Trophoblast cell (in vitro differentiated cells and primary cell): Measurements from ENCODE around the gene ELAVL3.
"Not testable (repeated sequence)": the region's sequence is repeated elsewhere in the genome, so short reads cannot be mapped to it uniquely, and the experiment has no call there.

Source experiments
- DNase-seq, 2 donors: peaks; one replicate each; pipeline ENCODE4 v3.0.0-alpha.2; 2016
- H2AFZ ChIP-seq: 2 replicates; pipeline ENCODE4 v1.6.1; 2013; ENCODE audit warnings: low read length, moderate library complexity, mild to moderate bottlenecking; ENCODE audit not compliant: insufficient read depth, poor library complexity
- H2AK5ac ChIP-seq: 2 replicates; pipeline ENCODE4 v1.6.1; 2013; ENCODE audit warnings: mild to moderate bottlenecking, low read length
- H2BK120ac ChIP-seq: 2 replicates; pipeline ENCODE4 v1.6.1; 2013; ENCODE audit warnings: low read length, mild to moderate bottlenecking, moderate library complexity; ENCODE audit not compliant: insufficient read depth, poor library complexity
- H2BK12ac ChIP-seq: 2 replicates; pipeline ENCODE4 v1.6.1; 2013; ENCODE audit warnings: mild to moderate bottlenecking, low read length, moderate library complexity
- H2BK5ac ChIP-seq: 2 replicates; pipeline ENCODE4 v1.6.1; 2013; ENCODE audit warnings: low read length, low read depth, moderate library complexity, mild to moderate bottlenecking; ENCODE audit not compliant: poor library complexity
- H3K14ac ChIP-seq: 2 replicates; pipeline ENCODE4 v1.6.1; 2013; ENCODE audit warnings: mild to moderate bottlenecking, low read length
- H3K18ac ChIP-seq: 2 replicates; pipeline ENCODE4 v1.6.1; 2013; ENCODE audit warnings: mild to moderate bottlenecking, low read length
- H3K23ac ChIP-seq: 2 replicates; pipeline ENCODE4 v1.6.1; 2013; ENCODE audit warnings: low read length
- H3K27ac ChIP-seq: 2 replicates; pipeline ENCODE4 v1.5.1; 2013; ENCODE audit warnings: low read depth, mild to moderate bottlenecking, inconsistent platforms, low read length, moderate library complexity
- H3K27me3 ChIP-seq: 2 replicates; pipeline ENCODE4 v1.6.1; 2013; ENCODE audit warnings: inconsistent platforms, mild to moderate bottlenecking, low read length, moderate library complexity; ENCODE audit not compliant: insufficient read depth
- H3K36me3 ChIP-seq, 2 experiments: 1 replicate in 1 of 2; 2 replicates in 1 of 2; pipeline ENCODE4 v1.6.1; 2013; ENCODE audit warnings: low read length in 2 of 2, mild to moderate bottlenecking in 2 of 2, moderate library complexity in 1 of 2; ENCODE audit not compliant: insufficient read depth in 2 of 2, control insufficient read depth in 1 of 2
- H3K4ac ChIP-seq: 2 replicates; pipeline ENCODE4 v1.6.1; 2013; ENCODE audit warnings: low read depth, mild to moderate bottlenecking, low read length, moderate library complexity
- H3K4me1 ChIP-seq, 2 experiments: 1 replicate in 1 of 2; 2 replicates in 1 of 2; pipeline ENCODE4 v1.6.1; 2013; ENCODE audit warnings: low read length in 2 of 2, mild to moderate bottlenecking in 2 of 2, moderate library complexity in 1 of 2; ENCODE audit not compliant: insufficient read depth in 2 of 2, control insufficient read depth in 1 of 2
- H3K4me2 ChIP-seq: 2 replicates; pipeline ENCODE4 v1.6.1; 2013; ENCODE audit warnings: inconsistent platforms, mild to moderate bottlenecking, low read length, moderate library complexity
- H3K4me3 ChIP-seq: 2 replicates; pipeline ENCODE4 v1.5.1; 2013; ENCODE audit warnings: mild to moderate bottlenecking, low read depth, low read length, inconsistent platforms
- H3K79me1 ChIP-seq: one replicate; pipeline ENCODE4 v1.6.1; 2013; ENCODE audit warnings: low read length
- H3K79me2 ChIP-seq: 2 replicates; pipeline ENCODE4 v1.6.1; 2013; ENCODE audit warnings: low read length, mild to moderate bottlenecking; ENCODE audit not compliant: control insufficient read depth, insufficient read depth, poor library complexity
- H3K9ac ChIP-seq: 2 replicates; pipeline ENCODE4 v1.6.1; 2013; ENCODE audit warnings: mild to moderate bottlenecking, low read length
- H3K9me3 ChIP-seq: 2 replicates; pipeline ENCODE4 v1.6.1; 2013; ENCODE audit warnings: low read depth, mild to moderate bottlenecking, control low read depth, inconsistent platforms, low read length; ENCODE audit not compliant: insufficient read depth
- H4K12ac ChIP-seq: 2 replicates; pipeline ENCODE4 v1.6.1; 2013; ENCODE audit warnings: low read depth, mild to moderate bottlenecking, low read length, moderate library complexity
- H4K8ac ChIP-seq: 2 replicates; pipeline ENCODE4 v1.6.1; 2013; ENCODE audit warnings: low read depth, mild to moderate bottlenecking, low read length, moderate library complexity
- H4K91ac ChIP-seq: one replicate; pipeline ENCODE4 v1.6.1; 2013; ENCODE audit warnings: low read depth, mild to moderate bottlenecking, low read length, moderate library complexity
- WGBS: extraction: QIAGEN DNeasy Blood & Tissue Kit; methylation state at CpG from one replicate; pipeline ENCODE4 v1.1.7; 2013; ENCODE audit warnings: missing lambda C conversion rate; ENCODE audit not compliant: insufficient read length, insufficient coverage; ENCODE audit errors: extremely low coverage; 5-methylcytosine and 5-hydroxymethylcytosine counted together

The ELAVL3 gene

GRCh38 chr19:11458912-11459311 is 21.9 kb downstream of the ELAVL3 start:
- H3K4me1 ChIP-seq, H3K4me2 ChIP-seq: not testable (repeated sequence)
- WGBS = no CpG with 5 or more reads among the region's 11 CpGs

GRCh38 chr19:11458236-11458900 is 22.5 kb downstream of the ELAVL3 start:
- WGBS = no CpG with 5 or more reads among the region's 19 CpGs
- no peak overlapping the region for H2BK12ac ChIP-seq
- H3K4ac ChIP-seq = no peak overlapping the region
- H3K4me2 ChIP-seq = no peak overlapping the region
- H2BK120ac ChIP-seq = no peak overlapping the region
- DNase-seq = no peak
- no peaks in the 10 kb centered on the region for H3K36me3 ChIP-seq
- no peak overlapping the region for H4K8ac ChIP-seq
- no peak overlapping the region for H3K18ac ChIP-seq
- H2AK5ac ChIP-seq = no peak overlapping the region
- no peak overlapping the region for H4K12ac ChIP-seq
- peaks cover 6% of the 10 kb centered on the region for H3K9me3 ChIP-seq
- H3K4me1 ChIP-seq = no peaks in the 10 kb centered on the region
- no peak overlapping the region for H3K4me3 ChIP-seq
- no peaks in the 10 kb centered on the region for H3K27me3 ChIP-seq
- no peak overlapping the region for H3K27ac ChIP-seq
- H3K23ac ChIP-seq = no peak overlapping the region
- H2AFZ ChIP-seq = no peak overlapping the region
- no peak overlapping the region for H2BK5ac ChIP-seq
- no peak overlapping the region for H3K9ac ChIP-seq
- no peak overlapping the region for H3K14ac ChIP-seq
- H4K91ac ChIP-seq = no peak overlapping the region
- H3K79me1 ChIP-seq = no peaks in the 10 kb centered on the region
- H3K79me2 ChIP-seq = no peaks in the 10 kb centered on the region

More at GRCh38 chr19:11458912-11459311, 21.9 kb downstream of the ELAVL3 start:
- not testable (repeated sequence) for H3K79me1 ChIP-seq, H3K4ac ChIP-seq, H3K18ac ChIP-seq, DNase-seq, H2BK5ac ChIP-seq, H3K9me3 ChIP-seq, H2BK12ac ChIP-seq, H3K27ac ChIP-seq, H2BK120ac ChIP-seq, H3K79me2 ChIP-seq, H4K12ac ChIP-seq, H3K14ac ChIP-seq, H3K4me3 ChIP-seq, H2AFZ ChIP-seq, H3K36me3 ChIP-seq, H3K23ac ChIP-seq, H3K9ac ChIP-seq, H4K8ac ChIP-seq, H4K91ac ChIP-seq, H2AK5ac ChIP-seq, H3K27me3 ChIP-seq

DNA sequence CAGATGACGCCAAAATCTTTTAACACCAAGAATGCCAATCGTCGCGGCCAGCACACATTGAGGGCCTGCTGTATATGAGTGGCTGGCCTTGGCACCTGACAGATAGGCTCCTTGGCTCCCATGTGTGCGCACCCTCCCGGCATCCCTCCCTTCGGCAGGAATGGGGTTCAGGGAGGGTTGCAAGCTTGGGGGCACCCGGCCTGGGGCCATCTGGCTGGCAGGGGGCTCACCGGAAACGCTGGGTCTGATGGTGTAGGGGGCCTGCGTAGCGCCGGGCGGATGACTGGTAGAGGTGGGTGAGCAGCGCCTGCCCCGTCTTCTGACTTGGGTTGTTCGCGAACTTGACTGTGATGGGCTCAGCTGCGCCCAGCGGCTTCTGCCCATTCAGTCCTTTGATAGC is 23.0 kb downstream of the ELAVL3 start:
- no peak overlapping the region for H2BK5ac ChIP-seq
- no peaks in the 10 kb centered on the region for H3K79me1 ChIP-seq
- no peak overlapping the region for H3K4ac ChIP-seq
- WGBS = no CpG with 5 or more reads among the region's 20 CpGs
- H2BK12ac ChIP-seq = no peak overlapping the region
- no peak overlapping the region for H4K12ac ChIP-seq
- H3K4me2 ChIP-seq = no peak overlapping the region
- H2AK5ac ChIP-seq = no peak overlapping the region
- H3K18ac ChIP-seq = no peak overlapping the region
- no peak overlapping the region for H3K27ac ChIP-seq
- H2BK120ac ChIP-seq = no peak overlapping the region
- DNase-seq = no peak
- no peak overlapping the region for H2AFZ ChIP-seq
- H4K8ac ChIP-seq = no peak overlapping the region
- H3K4me3 ChIP-seq = no peak overlapping the region
- no peaks in the 10 kb centered on the region for H3K4me1 ChIP-seq
- H3K23ac ChIP-seq = no peak overlapping the region
- H3K36me3 ChIP-seq = no peaks in the 10 kb centered on the region
- no peaks in the 10 kb centered on the region for H3K79me2 ChIP-seq
- H3K27me3 ChIP-seq = no peaks in the 10 kb centered on the region
- H3K14ac ChIP-seq = no peak overlapping the region
- peaks cover 3% of the 10 kb centered on the region for H3K9me3 ChIP-seq
- no peak overlapping the region for H4K91ac ChIP-seq
- no peak overlapping the region for H3K9ac ChIP-seq

GRCh38 chr19:11457115-11457514 is 23.7 kb downstream of the ELAVL3 start:
- H4K12ac ChIP-seq = no peak overlapping the region
- H3K23ac ChIP-seq = no peak overlapping the region
- H2AFZ ChIP-seq = no peak overlapping the region
- H2AK5ac ChIP-seq = no peak overlapping the region
- no peak overlapping the region for H3K14ac ChIP-seq
- H2BK12ac ChIP-seq = no peak overlapping the region
- peaks cover 3% of the 10 kb centered on the region for H3K9me3 ChIP-seq
- no CpG with 5 or more reads among the region's 18 CpGs for WGBS
- no peak overlapping the region for H3K9ac ChIP-seq
- H3K36me3 ChIP-seq = no peaks in the 10 kb centered on the region
- H3K18ac ChIP-seq = no peak overlapping the region
- no peak for DNase-seq
- H2BK5ac ChIP-seq = no peak overlapping the region
- no peaks in the 10 kb centered on the region for H3K79me1 ChIP-seq
- no peak overlapping the region for H4K8ac ChIP-seq
- no peak overlapping the region for H3K4ac ChIP-seq
- no peak overlapping the region for H4K91ac ChIP-seq
- no peaks in the 10 kb centered on the region for H3K27me3 ChIP-seq
- no peak overlapping the region for H3K4me2 ChIP-seq
- no peak overlapping the region for H2BK120ac ChIP-seq
- H3K27ac ChIP-seq = no peak overlapping the region
- no peak overlapping the region for H3K4me3 ChIP-seq
- no peaks in the 10 kb centered on the region for H3K79me2 ChIP-seq
- H3K4me1 ChIP-seq = no peaks in the 10 kb centered on the region
